H1 (cell line): Measurements from ENCODE around the gene RAMP3. TPM values are rescaled to one million over a fixed set of nuclear protein-coding genes. Genes with fewer than 3 reads are reported as not detected.

ENCODE experiments used
- CTCF ChIA-PET: fragments of 300-600 bp; sonication (Branson Sonifier 250); formaldehyde crosslinking; loops from one replicate; lab custom pipeline; 2021; ENCODE audit not compliant: partially characterized antibody; lab: Charles Lee
- POLR2A ChIA-PET: fragments of 300-600 bp; sonication (Branson Sonifier 250); formaldehyde crosslinking; loops from one replicate; lab custom pipeline; 2021; ENCODE audit warnings: inconsistent platforms; ENCODE audit not compliant: partially characterized antibody; lab: Charles Lee
- DNase-seq, 2 experiments: peaks; one replicate each; pipeline versions ENCODE4 v3.0.0 to v3.0.0-alpha.2; 2010 to 2022; ENCODE audit warnings: low spot score in 2 of 2, low read depth in 1 of 2, mixed read lengths in 1 of 2
- FAIRE-seq: peaks from 2 replicates; lab custom pipeline; 2011; peaks lifted over from hg19 to GRCh38; lab: Jason Lieb, UNC
- H2AFZ ChIP-seq: 2 replicates; pipeline ENCODE4 v1.8.1; 2012; ENCODE audit warnings: low read length, inconsistent platforms
- H2AK5ac ChIP-seq: 2 replicates; pipeline ENCODE4 v1.6.1; 2013; ENCODE audit warnings: low read depth, low read length
- H2BK120ac ChIP-seq: replicated peaks from 2 replicates; pipeline ENCODE3; 2013; ENCODE audit warnings: low read depth, low read length, inconsistent platforms
- H2BK12ac ChIP-seq: 2 replicates; pipeline ENCODE4 v1.6.1; 2013; ENCODE audit warnings: low read depth, low read length
- H2BK15ac ChIP-seq: 2 replicates; pipeline ENCODE4 v1.6.1; 2013; ENCODE audit warnings: low read length
- H2BK20ac ChIP-seq: 2 replicates; pipeline ENCODE4 v1.6.1; 2013; ENCODE audit warnings: low read length
- H2BK5ac ChIP-seq: 2 replicates; pipeline ENCODE4 v1.6.1; 2013; ENCODE audit warnings: low read depth, low read length
- H3K14ac ChIP-seq: 2 replicates; pipeline ENCODE4 v1.6.1; 2013; ENCODE audit warnings: inconsistent platforms; ENCODE audit not compliant: insufficient read length
- H3K18ac ChIP-seq: 2 replicates; pipeline ENCODE4 v1.6.1; 2013; ENCODE audit warnings: low read length; ENCODE audit errors: extremely low read depth
- H3K23ac ChIP-seq: 2 replicates; pipeline ENCODE4 v1.6.1; 2013; ENCODE audit warnings: inconsistent platforms; ENCODE audit not compliant: insufficient read length
- H3K23me2 ChIP-seq: 2 replicates; pipeline ENCODE4 v1.6.1; 2013; ENCODE audit warnings: low read depth, low read length
- H3K27ac ChIP-seq: 2 replicates; pipeline ENCODE4 v1.6.1; 2011; ENCODE audit warnings: low read depth, low read length, inconsistent platforms
- H3K27me3 ChIP-seq, 4 experiments: replicated peaks in 1 of 4; 1 replicate in 1 of 4; 2 replicates in 3 of 4; pipeline versions ENCODE4 v1.6.1 to v1.8.1; 2011 to 2013; ENCODE audit warnings: low read length in 3 of 4, mild to moderate bottlenecking in 3 of 4, inconsistent platforms in 2 of 4, mixed read lengths in 2 of 4, moderate library complexity in 1 of 4; ENCODE audit not compliant: control insufficient read depth in 3 of 4, insufficient read depth in 3 of 4; ENCODE audit errors: extremely low read depth in 1 of 4
- H3K36me3 ChIP-seq, 4 experiments: 2 replicates each; pipeline versions ENCODE4 v1.6.1 to v1.8.1; 2011 to 2013; ENCODE audit warnings: mild to moderate bottlenecking in 4 of 4, low read length in 3 of 4, moderate library complexity in 2 of 4, control low read depth in 1 of 4, inconsistent platforms in 1 of 4; ENCODE audit not compliant: insufficient read depth in 4 of 4, control insufficient read depth in 2 of 4
- H3K4ac ChIP-seq: replicated peaks from 2 replicates; pipeline ENCODE3; 2013; ENCODE audit warnings: low read length, low read depth, mixed read lengths, inconsistent platforms; ENCODE audit not compliant: insufficient read length
- H3K4me1 ChIP-seq, 4 experiments: replicated peaks in 1 of 4; 1 replicate in 1 of 4; 2 replicates in 3 of 4; pipeline versions ENCODE4 v1.6.1 to v1.8.1; 2011 to 2013; ENCODE audit warnings: low read length in 3 of 4, inconsistent platforms in 2 of 4, mixed read lengths in 1 of 4; ENCODE audit not compliant: insufficient read depth in 4 of 4, control insufficient read depth in 3 of 4
- H3K4me2 ChIP-seq, 2 experiments: 2 replicates each; pipeline versions ENCODE4 v1.6.1 to v1.8.1; 2011 to 2013; ENCODE audit warnings: low read depth in 2 of 2, low read length in 2 of 2, control low read depth in 1 of 2, inconsistent platforms in 1 of 2, mild to moderate bottlenecking in 1 of 2; ENCODE audit not compliant: insufficient read depth in 1 of 2
- H3K4me3 ChIP-seq, 4 experiments: fragments of 200-600, 300-600 bp in 1 of 4; sonication (generic), shearing (Covaris generic), sonication (Bioruptor Twin) in 1 of 4; 2 replicates each; pipeline versions ENCODE4 v1.5.1 to v1.8.1; 2011 to 2016; ENCODE audit warnings: low read length in 4 of 4, low read depth in 3 of 4, control low read depth in 2 of 4, inconsistent platforms in 2 of 4, mild to moderate bottlenecking in 2 of 4, mixed read lengths in 1 of 4, moderate library complexity in 1 of 4; ENCODE audit not compliant: insufficient read depth in 2 of 4; ENCODE audit errors: extremely low read depth in 1 of 4
- H3K56ac ChIP-seq: replicated peaks from 2 replicates; pipeline ENCODE3; 2013; ENCODE audit warnings: low read depth, mild to moderate bottlenecking, mixed read lengths, low read length, inconsistent platforms; ENCODE audit not compliant: insufficient read length
- H3K79me1 ChIP-seq: 2 replicates; pipeline ENCODE4 v1.6.1; 2013; ENCODE audit warnings: low read depth, low read length, control low read depth
- H3K79me2 ChIP-seq, 2 experiments: 2 replicates each; pipeline versions ENCODE4 v1.6.1 to v1.8.1; 2012 to 2013; ENCODE audit warnings: low read length in 2 of 2, mild to moderate bottlenecking in 2 of 2, inconsistent platforms in 1 of 2; ENCODE audit not compliant: insufficient read depth in 2 of 2, control insufficient read depth in 1 of 2
- H3K9ac ChIP-seq, 4 experiments: replicated peaks in 1 of 4; 1 replicate in 1 of 4; 2 replicates in 3 of 4; pipeline versions ENCODE4 v1.6.1 to v1.8.1; 2011 to 2013; ENCODE audit warnings: low read depth in 3 of 4, low read length in 3 of 4, control low read depth in 2 of 4, mild to moderate bottlenecking in 2 of 4, moderate library complexity in 2 of 4, inconsistent platforms in 1 of 4; ENCODE audit errors: extremely low read depth in 1 of 4
- H3K9me3 ChIP-seq, 2 experiments: 2 replicates each; pipeline versions ENCODE4 v1.6.1 to v1.8.1; 2012 to 2013; ENCODE audit warnings: mild to moderate bottlenecking in 2 of 2, moderate library complexity in 2 of 2, control low read depth in 1 of 2, inconsistent platforms in 1 of 2, low read depth in 1 of 2, low read length in 1 of 2, mixed read lengths in 1 of 2; ENCODE audit not compliant: insufficient read depth in 2 of 2
- H4K20me1 ChIP-seq, 2 experiments: replicated peaks in 1 of 2; 2 replicates each; pipeline versions ENCODE3 to v1.8.1; 2011 to 2013; ENCODE audit warnings: inconsistent platforms in 2 of 2, low read length in 2 of 2, mild to moderate bottlenecking in 1 of 2; ENCODE audit not compliant: insufficient read depth in 2 of 2, control insufficient read depth in 1 of 2
- H4K5ac ChIP-seq: 2 replicates; pipeline ENCODE4 v1.6.1; 2013; ENCODE audit warnings: low read length, low read depth, mixed read lengths, inconsistent platforms; ENCODE audit not compliant: insufficient read length
- H4K8ac ChIP-seq: 2 replicates; pipeline ENCODE4 v1.8.0; 2013; ENCODE audit warnings: mild to moderate bottlenecking, moderate library complexity, low read length, inconsistent platforms; ENCODE audit not compliant: insufficient read depth; ENCODE audit errors: extremely low read depth
- H4K91ac ChIP-seq: replicated peaks from 2 replicates; pipeline ENCODE3; 2013; ENCODE audit warnings: low read length, mixed read lengths, inconsistent platforms; ENCODE audit not compliant: insufficient read length
- BRCA1 ChIP-seq: IDR thresholded peaks from 2 replicates; pipeline ENCODE4 v1.6.1; 2012; ENCODE audit warnings: low read depth, low read length, improper control_type of control experiment
- CBX8 ChIP-seq: fragments of 300-800, 300-1000 bp; sonication (generic); IDR thresholded peaks from 2 replicates; pipeline ENCODE4 v1.7.1; 2016; ENCODE audit warnings: low read depth, low read length, borderline replicate concordance
- CHD1 ChIP-seq: IDR thresholded peaks from 2 replicates; pipeline ENCODE4 v1.6.1; 2012; ENCODE audit warnings: low read depth, low read length, improper control_type of control experiment
- E2F6 ChIP-seq: IDR thresholded peaks from 2 replicates; pipeline ENCODE4 v1.6.1; 2012; ENCODE audit warnings: inconsistent platforms
- KDM1A ChIP-seq: fragments of 200-600, 300-600 bp; sonication (generic); IDR thresholded peaks from 2 replicates; pipeline ENCODE4 v1.7.1; 2016; ENCODE audit warnings: mild to moderate bottlenecking, low read length, borderline replicate concordance
- KDM4A ChIP-seq: IDR thresholded peaks from one replicate; pipeline ENCODE4 v1.7.1; 2012; ENCODE audit warnings: low read depth, mild to moderate bottlenecking, moderate library complexity, low read length, inconsistent platforms; ENCODE audit not compliant: severe bottlenecking
- NRF1 ChIP-seq: IDR thresholded peaks from 2 replicates; pipeline ENCODE4 v1.6.1; 2011; ENCODE audit warnings: mild to moderate bottlenecking, low read depth, low read length, improper control_type of control experiment
- POU5F1 ChIP-seq: IDR thresholded peaks from 2 replicates; pipeline ENCODE4 v1.6.1; 2011; ENCODE audit warnings: low read depth, mild to moderate bottlenecking, low read length, moderate library complexity
- TAF1 ChIP-seq: IDR thresholded peaks from 2 replicates; pipeline ENCODE4 v1.6.1; 2011; ENCODE audit warnings: mild to moderate bottlenecking, low read depth, low read length
- TCF12 ChIP-seq: IDR thresholded peaks from 2 replicates; pipeline ENCODE4 v1.6.1; 2011; ENCODE audit warnings: low read depth, mild to moderate bottlenecking, low read length
- WGBS, 2 experiments: shearing (Covaris generic) in 1 of 2; methylation state at CpG; one replicate each; pipeline versions ENCODE4 v1.1.6 to v1.1.7; 2013 to 2015; ENCODE audit warnings: low lambda C conversion rate in 2 of 2, mixed read lengths in 2 of 2, inconsistent platforms in 1 of 2, low coverage in 1 of 2, missing lambda C conversion rate in 1 of 2; ENCODE audit not compliant: insufficient replicate concordance in 2 of 2, insufficient coverage in 1 of 2, insufficient read length in 1 of 2; ENCODE audit errors: extremely low coverage in 1 of 2, missing lambda C conversion rate in 1 of 2; 5-methylcytosine and 5-hydroxymethylcytosine counted together
- polyA plus RNA-seq, 7 experiments: library from polyadenylated mRNA; depleted of rRNA in 3 of 7; stranded (reverse) in 5 of 7; unstranded in 2 of 7; fragments of >200 nt in 5 of 7; fragments of 200-250 nt in 2 of 7; gene quantifications; 1 replicate in 5 of 7; 2 replicates in 1 of 7; 4 replicates in 1 of 7; pipeline versions ENCODE4 v1.2.1 to v1.2.3, GENCODE V29; 2011 to 2013; ENCODE audit warnings: missing spikeins in 2 of 7, mixed read lengths in 2 of 7
- total RNA-seq: library from RNA; stranded (reverse); fragmentation: NEBNext Ultra II Directional; extraction: Animal tissue kit (Norgen Biotek cat#: 25700); gene quantifications from 2 replicates; pipeline ENCODE4 v1.2.1, GENCODE V29; 2021

Gene RAMP3
- total and polyA plus RNA-seq, 2 of the 8 experiments (the other 6 are each of a cell fraction or from before 2014, with no cell fraction given), result 0.88 to 0.98 TPM

- Histone ChIP-seq H3K14ac (no peak overlapping the region), H3K4me2 (no peak overlapping the region), H3K79me1 (no peaks in the 10 kb centered on the region), H4K20me1 (no peaks in the 10 kb centered on the region), H3K23ac (no peak overlapping the region), H2BK120ac (no peak overlapping the region), H2AK5ac (no peak overlapping the region), H4K5ac (no peak overlapping the region), H3K4me1 (no peaks in the 10 kb centered on the region; a peak in 1 of 7 replicates), H3K9ac (no peak overlapping the region), H3K79me2 (no peaks in the 10 kb centered on the region), H3K56ac (no peak overlapping the region), H3K27me3 (no peaks in the 10 kb centered on the region), H4K91ac (no peak overlapping the region), H3K27ac (no peak overlapping the region), H3K4ac (no peak overlapping the region), H3K23me2 (no peaks in the 10 kb centered on the region; the same call in 1 of the 2 replicates), H3K4me3 (no peak overlapping the region), H2BK5ac (no peak overlapping the region), H2BK15ac (no peak overlapping the region), H2BK12ac (no peak overlapping the region), H3K9me3 (no peaks in the 10 kb centered on the region), H2BK20ac (no peak overlapping the region), H3K18ac (no peak overlapping the region), H3K36me3 (no peaks in the 10 kb centered on the region), H4K8ac (no peak overlapping the region), H2AFZ (no peak overlapping the region)
- WGBS, 2 experiments, result 89% methylated on average over 4 of the region's 4 CpGs; no CpG with 5 or more reads in 1 of the 2 experiments
- FAIRE-seq (no peak), DNase-seq (no peak)
- ChIA-PET POLR2A (no interaction called here), CTCF (interaction anchor here (2.4 kb wide), 1 partner anchor 86 kb away, joined by 11 read pairs; no protein-coding TSS in a partner anchor)
- TF ChIP-seq NRF1 (no peak), BRCA1 (no peak), TAF1 (no peak), TCF12 (no peak), KDM4A (no peak), CHD1 (no peak), CBX8 (no peak), POU5F1 (no peak), KDM1A (no peak), E2F6 (no peak)
Observed at GRCh38 chr7:45174328-45174610, 16.7 kb downstream of the RAMP3 start.
